ENCODE measurements around the gene SLC44A5.
"Not testable (repeated sequence)": the region's sequence is repeated elsewhere in the genome, so short reads cannot be mapped to it uniquely, and the experiment has no call there.

Gene SLC44A5

DNA sequence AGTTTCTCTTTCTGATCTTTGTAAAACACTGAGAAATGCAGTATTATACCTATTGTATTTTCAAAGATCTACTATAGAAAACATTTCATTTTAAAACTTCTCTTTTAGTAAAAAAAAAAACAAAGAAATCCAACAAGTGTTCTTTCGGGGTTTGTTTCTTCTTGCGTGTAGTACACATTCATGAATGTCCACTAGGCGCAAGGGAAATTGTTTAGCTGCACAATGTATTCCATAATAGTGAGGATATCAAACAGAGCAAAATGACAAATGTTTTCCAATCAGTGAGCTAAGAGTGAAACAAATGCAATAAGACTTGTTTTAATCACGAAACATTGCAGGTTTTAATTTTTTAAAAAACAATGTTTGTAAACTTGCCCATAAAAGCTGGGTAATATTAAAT lies 408.2 kb downstream of the SLC44A5 start:
- no peak for DNase-seq (ENCODE audit: low read depth in 2 of 2)
- H3K4me3 ChIP-seq (replicated peaks in 1 of 2; ENCODE audit: low read depth in 2 of 2, low read length in 2 of 2): no peak overlapping the region
- TF ChIP-seq, protein P1, sequence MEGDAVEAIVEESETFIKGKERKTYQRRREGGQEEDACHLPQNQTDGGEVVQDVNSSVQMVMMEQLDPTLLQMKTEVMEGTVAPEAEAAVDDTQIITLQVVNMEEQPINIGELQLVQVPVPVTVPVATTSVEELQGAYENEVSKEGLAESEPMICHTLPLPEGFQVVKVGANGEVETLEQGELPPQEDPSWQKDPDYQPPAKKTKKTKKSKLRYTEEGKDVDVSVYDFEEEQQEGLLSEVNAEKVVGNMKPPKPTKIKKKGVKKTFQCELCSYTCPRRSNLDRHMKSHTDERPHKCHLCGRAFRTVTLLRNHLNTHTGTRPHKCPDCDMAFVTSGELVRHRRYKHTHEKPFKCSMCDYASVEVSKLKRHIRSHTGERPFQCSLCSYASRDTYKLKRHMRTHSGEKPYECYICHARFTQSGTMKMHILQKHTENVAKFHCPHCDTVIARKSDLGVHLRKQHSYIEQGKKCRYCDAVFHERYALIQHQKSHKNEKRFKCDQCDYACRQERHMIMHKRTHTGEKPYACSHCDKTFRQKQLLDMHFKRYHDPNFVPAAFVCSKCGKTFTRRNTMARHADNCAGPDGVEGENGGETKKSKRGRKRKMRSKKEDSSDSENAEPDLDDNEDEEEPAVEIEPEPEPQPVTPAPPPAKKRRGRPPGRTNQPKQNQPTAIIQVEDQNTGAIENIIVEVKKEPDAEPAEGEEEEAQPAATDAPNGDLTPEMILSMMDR (IDR thresholded peaks at IDR 0.05; ENCODE audit: low read depth, low read length): no peak

DNA sequence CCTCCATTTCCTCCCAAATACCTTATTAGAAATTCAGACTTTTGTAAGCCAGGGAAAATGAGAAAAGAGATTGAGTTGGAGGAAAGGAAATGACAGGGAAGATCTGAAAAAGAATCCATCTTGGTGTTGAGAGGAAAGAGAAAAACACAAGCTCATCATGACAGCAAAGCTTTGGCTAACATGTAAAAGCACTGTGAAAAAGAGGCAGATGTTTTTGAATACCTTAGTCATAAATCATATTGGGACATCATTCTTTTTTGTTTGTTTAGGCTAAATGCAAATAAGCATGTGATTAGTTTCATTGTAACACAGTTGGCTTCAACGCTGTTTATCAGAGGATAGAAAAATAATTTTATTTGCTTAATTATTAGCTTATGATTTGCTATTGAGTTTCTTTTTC lies 412.2 kb downstream of the SLC44A5 start:
- no peak overlapping the region for H3K4me3 ChIP-seq (replicated peaks in 1 of 2; ENCODE audit: low read depth in 2 of 2, low read length in 2 of 2)
- TF ChIP-seq, protein P1 (IDR thresholded peaks at IDR 0.05; ENCODE audit: low read depth, low read length): no peak
- DNase-seq (ENCODE audit: low read depth in 2 of 2): no peak

DNA sequence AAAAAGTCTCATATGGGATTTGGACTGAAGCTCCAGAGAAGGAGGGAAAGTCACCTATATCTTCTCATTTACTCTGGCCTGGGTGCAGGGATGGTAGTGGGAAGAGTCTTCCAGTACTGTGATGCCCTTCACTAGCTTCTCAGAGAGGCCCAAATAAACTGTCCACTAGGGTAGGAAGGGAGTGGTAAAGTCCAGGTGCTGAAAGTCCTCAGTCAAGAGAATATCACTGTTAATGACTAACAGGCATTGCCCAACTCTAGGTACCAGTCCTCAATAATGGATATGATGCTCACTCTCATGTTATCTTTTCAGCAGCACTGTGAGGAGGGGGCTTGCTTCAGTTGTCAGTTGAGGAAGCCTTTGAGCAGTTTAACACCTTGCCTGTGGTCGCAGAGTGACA lies 412.8 kb downstream of the SLC44A5 start:
- DNase-seq (ENCODE audit: low read depth in 2 of 2): no peak
- TF ChIP-seq, protein P1 (IDR thresholded peaks at IDR 0.05; ENCODE audit: low read depth, low read length): no peak

DNA sequence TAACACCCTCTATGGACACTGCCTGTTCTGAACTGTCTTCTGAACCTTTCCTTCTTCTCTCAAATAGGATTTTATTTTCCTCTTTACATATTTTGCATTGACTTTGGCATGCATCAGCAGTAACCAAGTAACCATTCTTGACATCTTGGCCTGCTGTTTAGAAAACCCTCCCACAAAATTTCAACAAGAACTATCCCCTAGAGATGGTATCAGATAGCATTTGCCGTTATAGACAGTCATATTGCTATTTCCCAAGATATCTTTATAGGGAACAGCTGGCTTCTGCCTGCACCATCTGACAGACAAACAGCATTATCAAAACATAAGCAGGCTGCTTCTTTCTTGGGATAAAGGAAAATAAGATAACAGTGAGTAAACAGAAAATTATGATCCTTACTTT lies 422.0 kb downstream of the SLC44A5 start:
- no peak overlapping the region for H3K4me3 ChIP-seq (replicated peaks in 1 of 2; ENCODE audit: low read depth in 2 of 2, low read length in 2 of 2)
- TF ChIP-seq, protein P1 (IDR thresholded peaks at IDR 0.05; ENCODE audit: low read depth, low read length): no peak
- DNase-seq (ENCODE audit: low read depth in 2 of 2): no peak

More for the DNA sequence above, 412.8 kb downstream of the SLC44A5 start:
- H3K4me3 ChIP-seq (replicated peaks in 1 of 2; ENCODE audit: low read depth in 2 of 2, low read length in 2 of 2): no peak overlapping the region

DNA sequence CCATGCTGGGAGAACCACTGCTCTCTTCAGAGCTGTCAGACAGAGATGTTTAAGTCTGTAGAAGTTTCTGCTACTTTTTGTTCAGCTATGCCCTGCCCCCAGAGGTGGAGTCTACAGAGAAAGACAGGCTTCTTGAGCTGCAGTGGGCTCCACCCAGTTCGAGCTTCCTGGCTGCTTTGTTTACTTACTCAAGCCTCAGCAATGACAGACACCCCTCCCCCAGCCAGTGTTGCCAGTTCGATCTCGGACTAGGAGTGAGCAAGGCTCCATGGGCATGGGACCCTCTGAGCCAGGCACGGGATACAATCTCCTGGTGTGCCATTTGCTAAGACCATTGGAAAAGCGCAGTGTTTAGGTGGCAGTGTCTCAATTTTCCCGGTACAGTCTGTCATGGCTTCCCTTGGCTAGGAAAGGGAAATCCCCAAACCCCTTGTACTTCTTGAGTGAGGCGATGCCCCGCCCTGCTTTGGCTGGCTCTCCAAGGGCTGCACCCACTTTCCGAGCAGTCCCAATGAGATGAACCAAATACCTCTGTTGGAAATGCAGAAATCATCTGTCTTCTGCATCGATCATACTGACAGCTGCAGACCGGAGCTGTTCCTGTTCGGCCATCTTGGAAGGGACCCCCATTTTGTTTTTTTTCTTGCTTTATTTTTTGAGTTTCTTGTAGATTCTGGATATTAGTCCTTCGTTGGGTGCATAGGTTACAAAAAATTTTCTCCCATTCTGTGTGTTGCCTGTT lies 429.5 kb downstream of the SLC44A5 start:
- not testable (repeated sequence) for DNase-seq (ENCODE audit: low read depth in 2 of 2)

DNA sequence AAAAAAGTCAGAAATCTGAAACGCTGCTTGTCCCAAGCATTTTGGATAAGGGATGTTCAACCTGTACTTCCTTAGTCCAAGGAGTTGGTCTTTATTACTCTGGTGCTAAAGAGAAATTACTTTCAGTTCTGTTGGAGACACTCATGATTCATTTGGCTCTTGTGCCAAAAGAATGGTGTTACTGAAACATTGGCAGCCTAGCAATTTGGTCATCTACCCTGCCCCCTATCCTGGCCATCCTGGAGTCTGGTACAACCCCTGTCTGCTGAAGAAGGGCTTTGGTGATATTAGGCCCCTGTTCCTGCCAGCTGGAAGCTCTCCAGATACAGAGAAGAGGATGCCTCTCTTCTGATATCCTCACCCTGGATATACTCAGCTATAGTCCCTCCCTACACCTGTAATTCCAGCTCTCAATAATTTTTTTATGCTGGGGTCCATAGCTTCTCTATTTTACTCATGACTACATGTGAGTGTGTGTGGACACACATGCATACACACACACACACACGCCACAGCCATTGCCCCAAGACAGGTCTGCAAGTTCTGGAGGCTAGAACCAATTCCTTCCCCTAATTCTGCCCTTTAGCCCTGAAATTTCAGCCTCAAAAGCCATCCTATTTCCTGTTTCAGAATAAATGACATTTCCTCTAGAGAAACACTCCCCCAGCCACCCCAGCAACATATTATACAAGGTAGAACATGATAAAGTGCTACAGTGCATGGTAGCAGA lies 436.7 kb downstream of the SLC44A5 start:
- DNase-seq (ENCODE audit: low read depth in 2 of 2): no peak
- H3K4me3 ChIP-seq (replicated peaks in 1 of 2; ENCODE audit: low read depth in 2 of 2, low read length in 2 of 2): no peak overlapping the region
- TF ChIP-seq, protein P1 (IDR thresholded peaks at IDR 0.05; ENCODE audit: low read depth, low read length): no peak

More for the DNA sequence above, 429.5 kb downstream of the SLC44A5 start:
- not testable (repeated sequence) for H3K4me3 ChIP-seq (replicated peaks in 1 of 2; ENCODE audit: low read depth in 2 of 2, low read length in 2 of 2)

DNA sequence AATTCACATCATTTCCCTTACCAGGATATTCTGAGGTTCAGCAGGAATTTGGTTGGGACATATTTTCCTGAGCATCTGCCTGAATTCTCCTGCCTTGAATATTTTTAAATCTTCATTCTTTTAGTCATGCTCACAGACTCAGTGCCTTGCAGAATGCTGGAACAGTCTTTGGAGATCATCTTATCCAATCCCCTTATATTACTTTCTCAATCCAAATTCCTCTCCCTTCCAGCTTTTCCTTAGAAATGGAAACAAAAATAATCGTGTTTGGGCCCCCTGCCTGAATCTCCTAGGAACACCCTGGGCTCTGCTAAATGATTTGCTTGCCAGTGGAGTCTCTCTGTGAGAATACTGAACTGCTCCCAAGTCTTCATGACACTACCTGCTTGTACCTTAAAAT lies 438.4 kb downstream of the SLC44A5 start:
- no peak overlapping the region for H3K4me3 ChIP-seq (replicated peaks in 1 of 2; ENCODE audit: low read depth in 2 of 2, low read length in 2 of 2)
- TF ChIP-seq, protein P1 (IDR thresholded peaks at IDR 0.05; ENCODE audit: low read depth, low read length): no peak
- no peak for DNase-seq (ENCODE audit: low read depth in 2 of 2)
